Erythroblast (primary cell): ENCODE measurements around the gene ATP5F1A.
"Not testable (repeated sequence)": the region's sequence is repeated elsewhere in the genome, so short reads cannot be mapped to it uniquely, and the experiment has no call there.

Experiments
- DNase-seq, 2 experiments: peaks; one replicate each; lab custom pipeline; 2025; lab: John Stamatoyannopoulos, UW
- GATA1 ChIP-seq: IDR thresholded peaks from 2 replicates; pipeline ENCODE4 v1.6.1; 2011; ENCODE audit warnings: low read depth, mild to moderate bottlenecking, control low read depth, low read length, moderate library complexity
- POLR2A ChIP-seq: IDR thresholded peaks from 2 replicates; pipeline ENCODE4 v1.6.1; 2011; ENCODE audit warnings: mild to moderate bottlenecking, low read length

Gene ATP5F1A

DNA sequence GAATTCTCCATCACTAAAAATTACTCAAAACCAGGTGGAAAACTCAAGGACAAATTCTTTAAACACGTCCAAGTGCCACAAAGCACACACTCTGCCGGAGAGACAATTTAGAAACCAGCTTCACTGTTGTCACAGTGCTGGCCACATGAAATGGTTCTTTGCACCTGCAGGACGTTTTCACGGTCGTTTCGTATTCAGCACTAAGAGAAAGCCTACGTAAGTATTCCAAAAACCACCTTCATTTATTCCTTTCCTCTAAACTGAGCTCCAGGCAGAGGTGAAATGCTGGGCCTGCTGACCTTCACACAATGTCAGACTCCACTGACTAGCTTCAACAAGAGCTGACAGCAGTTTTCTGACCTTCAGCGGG lies 680 bp downstream of the ATP5F1A start:
- DNase-seq = peak in 1 of 2 experiments; percentile 82
- no peak for TF ChIP-seq GATA1
- TF ChIP-seq POLR2A = no peak

DNA sequence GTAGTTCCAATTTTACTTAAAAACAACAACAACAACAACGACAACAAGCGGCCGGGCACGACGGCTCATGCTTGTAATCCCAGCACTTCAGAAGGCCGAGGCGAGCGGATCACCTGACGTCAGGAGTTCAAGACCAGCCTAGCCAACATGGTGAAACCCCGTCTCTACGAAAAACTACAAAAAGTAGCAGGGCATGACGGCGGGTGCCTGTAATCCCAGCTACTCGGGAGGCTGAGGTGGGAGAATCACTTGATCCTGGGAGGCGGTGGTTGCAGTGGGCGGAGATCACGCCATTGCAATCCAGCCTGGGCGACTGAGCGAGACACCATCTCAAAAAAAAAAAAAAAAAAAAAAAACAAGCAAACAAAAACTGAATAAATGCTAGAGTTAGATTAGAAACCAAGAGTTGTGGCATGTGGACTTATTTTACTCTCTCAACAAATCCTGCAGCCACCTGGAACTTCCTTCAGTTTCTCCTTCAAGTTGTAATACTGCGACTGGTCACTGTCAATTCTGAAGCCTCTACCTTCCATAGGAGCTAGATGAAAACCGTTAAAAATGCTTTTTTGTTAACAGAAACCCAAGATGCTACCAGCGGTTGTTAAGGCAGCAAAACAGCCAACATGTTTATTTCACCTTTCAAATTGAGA lies 1.3 kb downstream of the ATP5F1A start:
- DNase-seq = peak; percentile 65 to 70
- TF ChIP-seq POLR2A = no peak
- no peak for TF ChIP-seq GATA1

DNA sequence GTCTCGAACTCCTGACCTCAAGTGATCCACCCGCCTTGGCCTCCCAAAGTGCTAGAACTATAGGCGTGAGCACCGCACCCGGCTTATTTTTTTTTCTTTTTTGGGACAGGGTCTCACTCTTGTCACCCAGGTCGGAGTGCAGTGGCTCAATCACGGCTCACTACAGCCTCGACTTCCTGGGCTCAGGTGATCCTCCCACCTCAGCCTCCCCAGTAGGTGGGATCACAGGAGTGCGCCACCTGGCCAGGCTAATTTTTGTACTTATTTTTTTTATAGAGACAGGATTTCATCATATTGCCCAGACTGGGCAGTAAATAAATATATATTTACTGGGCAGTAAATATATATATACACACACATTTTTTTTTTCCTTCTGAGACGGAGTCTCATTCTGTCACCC lies 2.6 kb downstream of the ATP5F1A start:
- TF ChIP-seq GATA1 (no peak), POLR2A (no peak)
- DNase-seq = no peak

DNA sequence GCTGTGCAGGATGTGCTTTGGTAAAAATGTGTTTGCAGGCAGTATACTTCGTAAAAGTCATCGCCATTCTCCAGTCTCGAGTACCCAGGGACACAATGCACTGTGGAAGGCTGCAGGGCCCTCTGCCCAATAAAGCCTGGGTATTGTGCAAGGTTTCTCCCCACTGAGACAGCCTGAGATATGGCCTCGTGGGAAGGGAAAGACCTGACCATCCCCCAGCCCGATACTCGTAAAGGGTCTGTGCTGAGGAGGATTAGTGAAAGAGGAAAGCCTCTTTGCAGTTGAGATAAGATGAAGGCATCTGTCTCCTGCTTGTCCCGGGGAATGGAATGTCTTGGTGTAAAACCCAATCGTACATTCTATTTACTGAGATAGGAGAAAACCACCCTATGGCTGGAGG lies 9.6 kb downstream of the ATP5F1A start:
- DNase-seq = not testable (repeated sequence)

DNA sequence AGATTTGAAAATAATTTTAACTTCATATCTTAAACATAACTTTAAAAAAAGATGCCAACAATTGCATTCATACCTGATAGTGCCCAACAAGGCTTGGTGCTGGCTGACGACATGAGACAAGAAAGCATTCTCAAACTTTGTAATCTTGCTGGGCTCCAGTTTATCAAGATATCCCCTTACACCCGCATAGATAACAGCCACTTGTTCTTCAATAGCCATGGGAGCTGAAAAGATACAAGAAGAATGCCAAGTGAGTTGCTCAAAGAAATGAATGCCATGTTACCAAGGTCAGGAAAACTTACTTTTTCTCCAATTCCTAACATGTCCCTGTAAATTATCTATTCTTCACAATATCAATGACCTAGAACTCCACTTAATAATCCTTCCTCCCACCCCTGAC lies 13.7 kb downstream of the ATP5F1A start:
- peak in 1 of 2 experiments; percentile 37 for DNase-seq
- no peak for TF ChIP-seq GATA1
- no peak for TF ChIP-seq POLR2A

DNA sequence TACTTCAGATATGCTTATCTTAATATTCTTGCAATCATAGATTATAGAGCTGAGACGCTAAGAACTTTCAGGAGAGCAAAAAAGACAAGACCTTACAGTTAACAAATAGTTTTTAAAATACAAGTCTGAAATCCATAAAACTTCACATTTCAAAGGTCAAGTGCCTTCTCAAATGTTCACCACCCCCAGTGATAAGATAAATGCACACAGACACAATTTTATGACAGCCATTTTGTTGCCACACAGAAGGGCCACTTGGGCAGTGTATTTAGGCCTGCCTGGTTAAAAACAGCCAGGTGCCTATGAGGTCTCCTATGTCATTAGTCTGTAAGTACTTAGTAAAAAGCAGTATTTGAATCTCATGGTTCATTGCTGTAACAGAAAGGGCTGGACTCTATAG lies 17.9 kb downstream of the ATP5F1A start:
- TF ChIP-seq POLR2A = no peak
- no peak for TF ChIP-seq GATA1
- DNase-seq = no peak

DNA sequence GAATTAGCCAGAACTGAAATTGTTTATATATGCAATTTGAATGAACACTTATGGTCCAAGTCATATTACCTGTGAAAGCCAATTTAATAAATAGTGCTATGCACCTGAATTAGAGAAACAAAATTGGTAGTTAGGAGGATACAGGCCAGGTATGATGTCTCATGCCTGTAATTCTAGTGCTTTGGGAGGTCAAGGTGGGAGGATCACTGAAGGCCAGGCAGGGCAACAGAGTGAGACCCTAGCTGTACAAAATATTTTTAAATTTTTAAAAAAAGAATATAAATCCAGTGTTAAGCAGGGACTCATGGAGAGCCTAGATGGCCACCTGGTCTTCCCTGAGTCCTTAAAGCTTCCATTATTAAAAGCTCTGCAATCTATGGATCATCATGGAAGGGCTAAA lies 18.8 kb downstream of the ATP5F1A start:
- TF ChIP-seq GATA1 (no peak), POLR2A (no peak)
- DNase-seq = no peak

DNA sequence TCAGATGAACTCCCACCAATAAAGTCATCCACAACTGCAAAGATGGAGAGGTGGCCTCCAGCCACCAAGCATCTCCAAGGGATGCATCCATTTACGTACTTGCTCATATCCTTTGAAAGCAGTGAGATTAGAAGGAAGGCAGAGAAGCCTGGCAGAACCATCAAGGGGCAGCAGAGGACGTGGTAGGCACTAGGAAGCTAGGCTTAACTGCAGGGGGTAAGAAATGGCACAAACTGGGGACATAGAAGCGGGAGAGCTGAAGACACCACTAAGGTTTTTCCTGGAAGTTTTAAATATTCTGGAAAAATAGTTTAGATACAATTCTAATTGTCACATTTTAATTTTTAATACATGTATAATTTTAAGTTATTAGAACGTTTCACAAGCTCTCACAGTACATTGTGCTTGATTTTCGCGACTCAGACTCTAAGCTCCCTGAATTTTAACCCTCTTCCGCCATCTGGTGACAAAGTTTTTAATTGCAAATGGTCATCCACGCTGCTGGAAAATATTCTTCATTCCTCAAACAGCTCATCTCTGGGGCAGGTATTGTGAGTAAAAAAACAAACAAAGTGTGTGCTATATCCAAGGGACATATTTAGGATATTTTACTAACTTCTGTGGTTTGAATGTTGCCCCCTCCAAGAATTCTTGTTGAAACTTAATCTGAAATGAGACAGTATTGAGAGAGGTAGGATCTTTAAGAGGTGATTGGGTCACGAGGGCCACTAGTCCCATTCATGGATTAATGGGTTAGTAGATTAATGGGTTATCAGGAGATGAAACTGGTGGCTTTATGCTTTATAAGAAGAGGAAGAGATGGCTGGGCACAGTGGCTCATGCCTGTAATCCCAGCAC lies 24.4 kb downstream of the ATP5F1A start:
- no peak for TF ChIP-seq POLR2A
- TF ChIP-seq GATA1 = no peak
- peak; percentile 80 to 91 for DNase-seq

DNA sequence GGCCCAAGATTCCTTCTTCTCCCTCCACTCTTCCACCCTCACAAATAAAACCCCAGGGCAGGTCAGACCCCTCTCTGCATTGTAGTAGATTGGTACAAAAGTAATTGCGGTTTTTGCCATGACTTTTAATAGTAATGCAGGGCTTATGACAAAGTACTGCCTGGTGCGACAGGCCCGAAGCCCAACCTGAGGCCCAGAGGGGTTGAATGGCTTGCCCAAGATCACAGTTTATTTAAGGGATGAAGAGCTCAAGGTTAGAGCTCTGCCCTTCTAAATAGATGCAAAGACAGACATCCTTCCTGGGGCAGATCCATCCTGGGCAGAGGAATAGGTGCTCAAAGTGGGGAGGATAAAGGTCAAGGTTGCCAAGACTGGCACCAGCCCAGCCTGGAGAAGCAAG lies 25.1 kb downstream of the ATP5F1A start:
- TF ChIP-seq GATA1 (no peak), POLR2A (no peak)
- DNase-seq = no peak

DNA sequence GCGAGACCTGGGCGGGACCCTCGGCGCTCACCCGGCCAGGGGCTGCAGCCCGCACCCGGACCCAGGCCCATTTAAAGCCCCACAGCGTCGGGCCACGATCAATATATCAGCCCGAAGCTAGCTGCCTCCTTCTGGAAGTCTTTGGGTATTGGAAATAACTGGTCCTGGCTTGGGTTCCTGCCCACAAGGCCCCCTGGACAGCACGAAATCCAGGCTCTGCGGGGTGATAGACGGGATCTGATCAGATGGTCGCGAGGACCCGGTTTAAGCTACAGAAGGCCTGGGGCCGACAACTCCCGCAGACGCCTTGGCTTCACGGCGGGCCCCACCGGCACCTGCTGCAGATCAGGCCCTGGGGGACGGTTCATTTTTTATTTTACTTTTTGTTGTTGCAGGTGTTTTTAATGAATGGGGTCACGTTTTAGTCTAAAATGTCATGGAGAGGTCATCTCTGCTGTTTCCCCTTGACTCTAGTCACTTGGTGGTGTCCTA lies 25.7 kb downstream of the ATP5F1A start:
- no peak for DNase-seq
- TF ChIP-seq GATA1 = no peak
- peak; percentile 15 for TF ChIP-seq POLR2A

DNA sequence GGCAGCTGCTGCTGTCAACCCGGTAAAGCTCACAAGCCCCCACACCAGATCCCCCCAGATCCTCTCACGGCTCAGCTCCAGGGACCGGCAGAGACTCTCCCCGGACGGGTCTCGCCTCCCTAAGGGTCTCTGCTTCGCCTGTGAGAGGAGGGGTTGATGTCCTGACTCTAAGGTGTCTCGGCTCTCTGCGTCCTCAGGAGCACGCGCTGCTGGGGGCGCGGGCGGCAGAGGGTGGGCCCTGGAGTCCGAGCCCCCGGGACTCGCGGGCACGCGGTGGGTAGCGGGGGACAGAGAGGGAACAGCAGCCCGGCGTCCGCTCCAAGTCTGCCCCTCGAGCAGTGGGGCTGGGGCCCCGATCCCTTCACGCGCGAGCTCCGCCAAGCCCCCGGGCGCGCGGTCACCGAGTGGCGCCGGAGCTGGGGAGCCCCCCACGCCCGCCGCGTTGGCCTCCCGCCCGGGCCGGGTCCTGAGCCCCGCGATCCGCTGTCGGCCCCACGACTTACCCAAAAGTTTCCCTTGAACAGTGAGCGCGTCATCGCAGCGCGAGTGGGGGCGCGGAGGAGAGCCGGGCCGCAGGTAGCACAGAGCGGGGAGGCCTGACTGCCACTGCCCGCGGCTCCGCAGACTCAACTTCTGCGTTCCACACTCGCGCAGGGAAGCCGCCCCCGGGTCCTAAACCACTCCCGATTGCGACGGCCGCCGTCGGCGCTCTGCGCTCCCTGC lies 26.3 kb downstream of the ATP5F1A start, which contains the start of gene PSTPIP2:
Gene PSTPIP2 (minus strand): TSS at position 608 of the 723 bp plus-strand sequence. CDS start 72 bp downstream, at position 536.
- DNase-seq = peak; percentile 87 to 90
- TF ChIP-seq GATA1 = no peak
- peak; percentile 68 for TF ChIP-seq POLR2A

DNA sequence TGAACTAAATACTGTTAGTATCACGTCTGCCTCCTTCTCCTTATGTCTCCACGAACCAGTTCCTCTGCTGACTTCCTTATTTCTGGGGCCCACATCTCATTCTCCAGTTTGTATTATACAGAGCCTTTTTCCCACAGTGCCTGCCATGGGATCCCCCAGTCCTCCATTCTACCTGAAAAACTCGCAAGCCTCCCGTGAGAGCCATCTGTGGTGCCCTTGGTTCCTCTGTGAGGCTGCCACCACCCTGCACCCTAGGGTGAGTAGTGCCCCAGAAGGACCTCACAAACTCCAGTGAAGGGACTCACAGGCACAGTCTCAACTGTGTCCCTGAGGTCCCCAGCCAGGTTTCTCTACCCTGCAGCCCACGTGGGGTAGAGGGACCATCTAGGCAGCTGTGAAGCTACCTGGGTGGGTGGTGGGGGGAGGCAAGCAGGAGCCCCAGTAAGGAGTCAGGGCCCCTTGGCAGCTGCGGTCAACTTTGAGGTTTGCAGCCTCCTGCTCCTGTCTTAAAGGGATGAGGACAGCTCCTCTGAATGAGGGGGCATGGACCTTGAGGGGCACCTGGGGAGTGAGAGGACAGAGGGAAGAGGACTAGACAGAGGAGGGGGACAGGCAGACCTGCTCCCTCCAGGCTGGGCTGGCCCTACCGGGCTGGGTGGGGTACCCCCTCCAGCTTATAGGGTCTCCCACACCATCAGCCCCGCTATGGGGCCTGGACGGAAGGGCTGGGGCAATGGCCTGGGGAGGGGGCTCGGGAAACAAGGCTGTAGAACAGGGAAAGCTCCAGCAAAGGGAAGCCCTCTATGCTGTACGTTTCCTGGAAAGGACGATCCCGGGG lies 27.1 kb downstream of the ATP5F1A start:
- peak; percentile 63 to 68 for DNase-seq
- TF ChIP-seq POLR2A (no peak), GATA1 (no peak)

DNA sequence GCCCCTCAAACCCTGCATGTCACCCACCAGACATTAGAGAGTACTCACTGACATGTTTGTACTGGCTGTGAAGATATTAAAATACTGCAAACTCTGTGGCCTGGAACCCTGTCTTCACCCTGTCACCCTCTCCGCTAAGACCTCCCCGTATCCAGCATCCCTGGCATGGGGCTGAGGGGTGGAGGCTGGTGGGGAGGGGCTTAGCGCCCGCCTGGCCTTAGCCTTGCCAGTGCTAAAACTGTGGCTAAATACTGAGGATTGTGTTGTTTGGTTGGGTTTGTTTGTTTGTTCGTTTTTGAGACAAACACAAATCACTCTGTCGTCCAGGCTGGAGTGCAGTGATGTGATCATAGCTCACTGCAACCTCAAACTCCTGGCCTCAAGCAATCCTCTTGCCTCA lies 27.9 kb downstream of the ATP5F1A start:
- no peak for TF ChIP-seq GATA1
- no peak for TF ChIP-seq POLR2A

DNA sequence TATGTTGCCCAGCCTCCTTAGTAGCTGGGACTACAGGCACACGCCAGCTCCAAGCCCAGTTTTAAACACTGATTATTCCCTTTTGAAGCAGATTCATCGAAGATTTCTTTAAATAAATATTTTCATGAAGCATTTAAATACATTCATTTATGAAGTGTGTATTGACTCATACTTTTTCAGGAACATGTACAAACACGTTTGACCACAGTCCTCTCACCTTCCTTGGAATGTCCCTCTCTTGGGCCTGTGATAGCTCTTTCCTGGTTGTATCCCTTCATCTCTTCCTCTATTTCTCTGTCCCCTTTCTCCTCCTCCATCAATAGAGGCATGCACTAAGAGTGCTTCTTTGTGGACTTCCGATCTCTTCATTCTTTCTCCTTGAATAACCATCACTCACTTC lies 28.6 kb downstream of the ATP5F1A start:
- no peak for DNase-seq
- TF ChIP-seq POLR2A (no peak), GATA1 (no peak)

More for the DNA sequence above, 27.9 kb downstream of the ATP5F1A start:
- DNase-seq = no peak
